PFSK-1 (cell line): ENCODE data around the gene SNRNP48.

Experiments used
- SIN3A ChIP-seq: IDR thresholded peaks from 2 replicates; pipeline ENCODE4 v1.6.1; 2012; ENCODE audit warnings: mild to moderate bottlenecking, low read length, moderate library complexity, borderline replicate concordance; ENCODE audit not compliant: insufficient read depth
- TF ChIP-seq, protein P1 (sequence below), 2 experiments: IDR thresholded peaks; 2 replicates each; pipeline versions ENCODE4 v1.6.1 to v1.8.0; 2011 to 2012; ENCODE audit warnings: low read depth in 2 of 2, low read length in 2 of 2, control low read depth in 1 of 2, inconsistent platforms in 1 of 2, mild to moderate bottlenecking in 1 of 2, moderate library complexity in 1 of 2; ENCODE audit not compliant: insufficient read depth in 1 of 2

DNA sequence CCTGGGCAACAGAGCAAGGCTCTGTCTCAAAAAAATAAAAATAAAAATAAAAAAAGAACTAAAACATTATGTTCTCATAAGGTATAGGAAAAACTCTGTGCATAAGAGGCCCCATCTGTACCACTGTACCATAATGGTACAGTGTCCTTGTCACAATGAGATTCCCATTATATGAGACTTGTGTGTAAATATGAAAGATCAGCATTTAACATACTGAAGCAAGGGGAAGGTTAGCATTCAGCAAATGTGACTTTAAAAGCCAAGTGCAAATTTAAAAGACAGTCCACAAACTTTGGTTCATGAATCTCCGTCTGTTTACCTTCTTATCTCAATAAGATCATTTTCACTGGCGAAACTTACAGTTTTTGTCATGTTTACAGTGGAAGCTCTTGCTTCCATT, 32.3 kb upstream of the SNRNP48 start:
- TF ChIP-seq SIN3A = no peak
- TF ChIP-seq, protein P1, sequence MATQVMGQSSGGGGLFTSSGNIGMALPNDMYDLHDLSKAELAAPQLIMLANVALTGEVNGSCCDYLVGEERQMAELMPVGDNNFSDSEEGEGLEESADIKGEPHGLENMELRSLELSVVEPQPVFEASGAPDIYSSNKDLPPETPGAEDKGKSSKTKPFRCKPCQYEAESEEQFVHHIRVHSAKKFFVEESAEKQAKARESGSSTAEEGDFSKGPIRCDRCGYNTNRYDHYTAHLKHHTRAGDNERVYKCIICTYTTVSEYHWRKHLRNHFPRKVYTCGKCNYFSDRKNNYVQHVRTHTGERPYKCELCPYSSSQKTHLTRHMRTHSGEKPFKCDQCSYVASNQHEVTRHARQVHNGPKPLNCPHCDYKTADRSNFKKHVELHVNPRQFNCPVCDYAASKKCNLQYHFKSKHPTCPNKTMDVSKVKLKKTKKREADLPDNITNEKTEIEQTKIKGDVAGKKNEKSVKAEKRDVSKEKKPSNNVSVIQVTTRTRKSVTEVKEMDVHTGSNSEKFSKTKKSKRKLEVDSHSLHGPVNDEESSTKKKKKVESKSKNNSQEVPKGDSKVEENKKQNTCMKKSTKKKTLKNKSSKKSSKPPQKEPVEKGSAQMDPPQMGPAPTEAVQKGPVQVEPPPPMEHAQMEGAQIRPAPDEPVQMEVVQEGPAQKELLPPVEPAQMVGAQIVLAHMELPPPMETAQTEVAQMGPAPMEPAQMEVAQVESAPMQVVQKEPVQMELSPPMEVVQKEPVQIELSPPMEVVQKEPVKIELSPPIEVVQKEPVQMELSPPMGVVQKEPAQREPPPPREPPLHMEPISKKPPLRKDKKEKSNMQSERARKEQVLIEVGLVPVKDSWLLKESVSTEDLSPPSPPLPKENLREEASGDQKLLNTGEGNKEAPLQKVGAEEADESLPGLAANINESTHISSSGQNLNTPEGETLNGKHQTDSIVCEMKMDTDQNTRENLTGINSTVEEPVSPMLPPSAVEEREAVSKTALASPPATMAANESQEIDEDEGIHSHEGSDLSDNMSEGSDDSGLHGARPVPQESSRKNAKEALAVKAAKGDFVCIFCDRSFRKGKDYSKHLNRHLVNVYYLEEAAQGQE (IDR thresholded peaks at IDR 0.05; ENCODE audit: insufficient read depth in 1 of 2, low read depth in 2 of 2, low read length in 2 of 2) = no peak
